ENCODE measurements around the gene VAT1L.
"Not testable (repeated sequence)": the region's sequence is repeated elsewhere in the genome, so short reads cannot be mapped to it uniquely, and the experiment has no call there.

The VAT1L gene

DNA sequence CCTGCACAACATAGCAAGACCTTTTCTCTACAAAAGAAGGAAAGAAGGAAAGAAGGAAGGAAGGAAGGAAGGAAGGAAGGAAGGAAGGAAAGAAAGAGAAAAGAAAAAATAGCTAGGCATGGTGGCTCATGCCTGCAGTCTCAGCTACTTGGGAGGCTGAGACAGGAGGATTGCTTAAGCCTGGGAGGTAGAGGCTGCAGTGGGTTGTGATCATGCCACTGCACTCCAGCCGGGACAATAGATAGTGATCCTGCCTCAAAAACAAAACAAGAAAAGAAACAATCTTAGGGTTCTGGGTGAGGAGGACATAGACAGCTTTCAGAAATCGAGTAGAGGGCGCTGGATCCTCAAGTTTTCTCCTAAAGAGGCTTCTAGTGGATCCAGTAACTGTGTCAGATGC is 174.3 kb downstream of the VAT1L start:
- DNase-seq: no peak

DNA sequence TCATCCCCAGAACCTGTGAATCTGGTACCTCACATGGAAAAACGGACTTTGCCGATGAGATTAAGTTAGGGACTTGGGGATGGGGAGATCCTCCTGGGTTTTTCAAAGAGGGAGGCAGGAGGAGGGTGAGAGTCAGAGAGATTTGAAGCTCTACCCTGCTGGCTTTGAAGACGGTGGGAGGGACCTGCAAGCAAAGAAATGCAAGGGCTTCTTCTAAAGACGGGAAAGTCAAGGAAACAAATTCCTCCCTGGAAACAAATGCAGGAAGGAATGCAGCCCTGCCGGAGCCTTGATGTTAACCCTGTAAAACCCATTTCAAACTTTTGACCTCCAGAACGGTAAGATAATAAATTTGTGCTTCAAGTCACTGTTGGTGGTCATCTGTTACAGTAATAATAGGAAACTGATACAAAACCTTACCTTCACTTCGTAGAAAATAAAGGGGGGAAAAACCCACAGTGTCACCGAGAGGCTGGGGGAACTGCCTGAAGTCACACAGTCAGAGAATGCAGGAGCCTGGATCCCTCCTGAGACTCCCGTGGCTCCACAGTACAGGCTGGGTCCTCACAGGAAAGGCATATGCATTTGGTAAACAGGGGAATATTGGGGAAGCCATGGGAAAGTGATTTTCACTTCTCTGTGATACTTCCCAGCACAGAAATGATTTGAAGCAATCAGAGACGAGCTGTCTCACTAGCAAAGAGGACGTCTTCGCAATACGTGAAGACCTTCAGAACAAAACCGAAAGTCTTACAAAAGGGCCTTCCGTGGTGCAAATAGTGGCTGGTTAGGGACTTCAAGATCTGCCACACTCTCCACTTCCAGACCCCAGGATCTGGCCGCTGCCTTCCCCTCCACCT is 175.1 kb downstream of the VAT1L start:
- DNase-seq: no peak

DNA sequence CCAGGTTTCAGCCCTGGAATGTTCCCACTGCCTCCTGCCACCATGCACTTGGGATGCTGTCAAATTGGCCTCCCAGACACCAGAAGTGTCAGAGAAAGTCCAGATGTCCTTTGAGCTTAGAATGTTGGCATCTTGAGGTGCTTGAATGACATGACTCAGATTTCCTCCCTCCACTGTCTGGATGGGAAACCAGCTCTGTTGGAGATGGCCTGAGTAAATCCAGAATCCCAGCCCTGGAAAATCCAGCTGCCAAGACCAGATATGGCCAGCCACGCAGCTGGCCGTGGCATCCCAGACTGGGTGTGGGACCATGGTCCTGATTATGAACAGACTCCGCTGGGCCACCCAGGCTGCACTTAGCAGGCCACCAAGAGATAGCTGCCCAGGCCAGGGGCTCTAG is 177.0 kb downstream of the VAT1L start:
- DNase-seq: no peak

DNA sequence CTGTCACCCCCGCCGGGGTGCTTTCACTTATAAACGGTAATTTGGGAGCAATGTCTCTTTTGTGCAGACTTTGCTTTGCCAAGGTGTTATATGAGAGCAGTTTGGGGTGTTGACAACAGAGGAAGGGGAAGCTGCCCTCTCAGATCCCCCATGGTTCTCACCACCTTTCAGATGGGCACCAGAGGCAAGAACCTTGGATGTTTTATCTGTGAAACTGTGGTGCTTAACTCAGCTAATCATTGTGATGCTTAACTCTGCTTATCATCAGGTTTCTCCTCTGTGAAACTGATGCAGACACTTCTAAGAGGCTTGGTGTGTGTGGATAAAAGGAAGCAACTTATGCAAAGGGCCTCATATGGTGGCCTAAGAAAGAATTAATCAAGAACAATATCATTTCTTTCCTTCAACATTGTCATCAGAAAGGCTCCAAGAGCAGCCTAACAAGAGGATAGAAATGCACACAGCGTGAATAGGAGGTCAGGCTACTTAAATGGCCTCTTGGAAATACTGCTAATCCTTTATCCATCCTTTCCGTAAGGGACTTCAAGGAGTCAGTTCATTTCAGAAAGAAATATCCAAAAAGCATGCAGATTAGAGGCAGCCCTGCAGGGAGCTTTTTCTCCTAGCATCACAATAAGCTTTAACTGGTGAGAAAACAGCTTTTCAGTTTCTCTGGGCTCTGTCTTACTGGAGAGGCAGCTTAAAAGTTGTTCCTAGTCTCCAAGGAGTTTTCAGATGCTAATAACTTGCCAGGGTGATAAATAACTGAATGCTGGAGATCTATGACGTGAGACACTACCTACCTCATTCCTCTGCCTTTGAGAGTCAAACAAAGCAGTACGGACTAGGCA is 178.9 kb downstream of the VAT1L start:
- no peak for DNase-seq

DNA sequence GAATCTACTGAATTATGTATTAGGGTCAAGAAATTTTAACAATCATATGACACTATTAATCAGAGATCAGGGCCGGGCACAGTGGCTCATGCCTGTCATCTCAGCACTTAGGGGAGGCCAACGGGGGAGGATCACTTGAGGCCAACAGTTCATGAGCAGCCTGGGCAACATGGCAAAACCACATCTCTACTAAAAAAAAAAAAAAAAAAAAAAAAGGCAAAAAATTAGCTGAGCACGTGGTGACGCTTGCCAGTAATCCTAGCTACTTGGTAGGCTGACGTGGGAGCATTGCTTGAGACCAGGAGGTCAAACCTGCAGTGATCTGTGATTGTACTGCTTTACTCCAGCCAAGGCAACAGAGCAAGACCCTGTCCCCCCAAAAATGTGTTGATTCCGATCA is 181.5 kb downstream of the VAT1L start:
- DNase-seq: peak; percentile 42

DNA sequence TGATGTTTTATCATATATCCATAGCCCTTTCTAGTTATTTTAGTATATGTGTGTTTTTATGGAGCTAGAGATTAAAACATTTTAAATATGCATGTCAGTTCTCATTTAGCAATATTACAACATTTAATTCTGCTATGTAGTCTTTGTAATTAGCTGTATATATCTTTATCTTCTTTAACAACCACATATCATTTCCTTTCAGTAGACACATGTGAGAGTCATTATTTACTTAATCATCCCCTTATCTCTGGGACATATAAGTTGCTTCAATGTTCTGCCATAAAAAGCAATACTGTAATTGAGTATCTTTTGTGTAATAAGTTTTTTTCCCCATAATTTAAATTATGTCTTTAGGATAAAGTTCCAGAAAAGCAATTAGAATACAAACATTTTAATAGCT is 182.0 kb downstream of the VAT1L start:
- peak; percentile 65 for DNase-seq

DNA sequence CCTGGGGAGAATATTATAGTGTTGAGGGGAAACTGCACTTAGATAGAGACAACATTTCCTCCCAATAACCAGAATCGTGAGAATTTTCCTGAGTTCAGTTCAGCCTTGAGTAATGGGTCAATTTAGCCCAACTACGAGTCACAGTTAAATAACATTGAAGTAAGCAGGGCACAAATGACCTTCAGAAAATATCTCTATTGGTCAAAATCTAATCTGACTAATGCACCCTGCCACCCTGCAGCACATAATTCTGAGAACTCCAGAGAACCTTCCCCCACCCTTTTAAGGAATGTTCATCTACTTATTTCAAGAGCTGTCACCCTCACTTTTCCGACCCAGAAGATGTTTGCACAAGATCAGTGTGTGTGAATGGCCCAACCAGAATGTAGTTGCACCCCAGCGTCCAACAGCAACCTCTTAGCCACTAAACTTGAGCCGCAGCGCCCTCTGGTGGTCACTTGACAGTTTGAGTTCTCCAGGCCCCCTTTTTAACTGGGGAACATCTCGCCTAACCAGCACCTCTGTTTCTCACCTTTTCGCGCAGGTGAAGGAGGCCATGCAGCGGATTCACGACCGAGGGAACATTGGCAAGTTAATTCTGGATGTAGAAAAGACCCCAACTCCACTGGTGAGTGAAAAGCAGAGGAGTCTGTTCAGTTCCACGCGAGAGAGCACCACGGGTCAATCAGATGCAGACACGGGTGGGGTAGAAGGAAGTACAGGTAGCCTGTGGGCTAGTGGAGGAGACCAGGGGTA is 183.1 kb downstream of the VAT1L start:
- DNase-seq: peak; percentile 94

DNA sequence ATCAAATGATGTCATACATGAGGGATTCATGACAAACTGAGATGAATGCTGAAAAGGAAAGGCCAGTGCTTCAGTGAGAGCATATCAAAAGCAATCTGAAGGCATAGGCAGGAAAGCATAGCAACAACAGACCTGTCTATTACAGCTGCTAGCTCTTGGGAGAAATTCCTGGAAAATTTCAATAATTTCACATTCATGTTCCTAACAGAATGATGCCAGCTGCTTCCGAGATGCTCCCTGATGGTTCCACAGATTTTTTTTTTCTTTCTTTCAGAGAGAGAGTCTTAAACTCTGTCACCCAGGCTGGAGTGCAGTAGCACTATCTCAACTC is 183.7 kb downstream of the VAT1L start:
- DNase-seq: no peak

DNA sequence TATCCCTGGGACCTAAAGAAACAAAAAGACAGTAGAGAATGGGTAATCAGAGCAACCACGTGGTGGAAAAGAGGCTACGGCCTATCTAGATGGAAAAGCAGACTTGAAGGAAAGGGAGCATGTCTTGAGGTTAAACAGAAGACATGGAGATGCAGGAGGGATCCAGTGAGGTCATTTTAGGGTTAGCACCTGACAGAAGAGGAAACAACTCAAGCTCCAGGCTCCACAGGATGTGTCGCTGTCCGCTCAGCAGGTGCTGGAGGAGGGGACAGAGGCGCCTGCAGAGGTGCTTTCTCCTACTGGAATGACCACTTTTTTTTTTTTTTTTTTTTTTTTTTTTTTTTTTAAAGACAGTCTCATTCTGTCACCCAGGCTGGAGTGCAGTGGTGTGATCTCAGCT is 186.5 kb downstream of the VAT1L start:
- DNase-seq: peak; percentile 37

DNA sequence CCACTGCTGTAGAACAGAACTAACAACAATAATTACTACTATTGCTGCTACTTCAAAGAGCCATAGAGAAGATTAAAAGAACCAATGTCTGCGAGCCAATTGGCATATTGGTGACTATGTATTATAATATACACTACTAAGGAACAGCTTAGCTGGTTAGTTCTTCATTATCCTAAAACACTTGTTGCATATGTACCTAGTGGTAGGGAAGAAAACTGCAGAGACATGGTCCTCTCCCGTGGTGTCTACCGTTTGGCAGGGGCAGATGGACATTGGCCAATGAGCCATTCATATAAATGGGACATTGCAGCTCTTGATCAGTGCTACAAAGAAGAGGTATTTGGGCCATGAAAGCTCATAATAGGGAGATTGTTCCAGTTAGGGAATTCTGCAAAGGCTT is 187.6 kb downstream of the VAT1L start:
- no peak for DNase-seq

DNA sequence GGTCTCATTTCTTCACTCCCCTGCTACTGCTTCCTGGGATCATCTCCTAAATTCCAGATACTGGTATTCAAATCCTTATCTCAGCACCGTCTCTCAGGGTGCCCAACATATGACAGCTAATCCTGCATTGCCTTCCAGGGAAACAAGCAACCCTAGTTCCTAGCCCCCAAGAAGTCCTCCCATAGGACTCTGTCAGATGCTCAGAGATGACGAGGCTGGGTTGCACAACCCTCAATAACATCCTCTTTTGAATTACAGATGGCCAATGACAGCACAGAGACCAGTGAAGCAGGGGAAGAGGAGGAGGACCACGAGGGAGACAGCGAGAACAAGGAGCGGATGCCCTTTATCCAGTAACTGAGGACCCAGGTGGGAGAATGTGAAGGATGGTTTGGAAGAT is 189.0 kb downstream of the VAT1L start:
- DNase-seq: no peak

DNA sequence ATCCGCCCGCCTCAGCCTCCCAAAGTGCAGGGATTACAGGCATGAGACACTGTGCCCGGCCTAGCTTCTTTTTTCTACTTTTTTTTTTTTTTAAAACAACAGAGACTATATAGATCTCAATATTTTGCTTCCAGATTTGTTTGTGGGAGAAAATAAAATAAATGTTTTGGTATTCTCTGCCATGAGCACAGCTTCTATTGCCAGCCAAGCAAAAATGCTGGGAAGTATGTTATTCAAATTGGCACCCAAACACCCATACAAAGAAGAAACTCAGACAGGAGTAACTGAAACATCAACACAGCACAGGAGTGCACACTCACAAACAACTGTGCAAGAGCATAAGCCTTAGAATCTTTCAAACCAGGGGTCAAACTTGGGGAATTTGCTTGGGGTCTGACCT is 196.7 kb downstream of the VAT1L start:
- no peak for DNase-seq

DNA sequence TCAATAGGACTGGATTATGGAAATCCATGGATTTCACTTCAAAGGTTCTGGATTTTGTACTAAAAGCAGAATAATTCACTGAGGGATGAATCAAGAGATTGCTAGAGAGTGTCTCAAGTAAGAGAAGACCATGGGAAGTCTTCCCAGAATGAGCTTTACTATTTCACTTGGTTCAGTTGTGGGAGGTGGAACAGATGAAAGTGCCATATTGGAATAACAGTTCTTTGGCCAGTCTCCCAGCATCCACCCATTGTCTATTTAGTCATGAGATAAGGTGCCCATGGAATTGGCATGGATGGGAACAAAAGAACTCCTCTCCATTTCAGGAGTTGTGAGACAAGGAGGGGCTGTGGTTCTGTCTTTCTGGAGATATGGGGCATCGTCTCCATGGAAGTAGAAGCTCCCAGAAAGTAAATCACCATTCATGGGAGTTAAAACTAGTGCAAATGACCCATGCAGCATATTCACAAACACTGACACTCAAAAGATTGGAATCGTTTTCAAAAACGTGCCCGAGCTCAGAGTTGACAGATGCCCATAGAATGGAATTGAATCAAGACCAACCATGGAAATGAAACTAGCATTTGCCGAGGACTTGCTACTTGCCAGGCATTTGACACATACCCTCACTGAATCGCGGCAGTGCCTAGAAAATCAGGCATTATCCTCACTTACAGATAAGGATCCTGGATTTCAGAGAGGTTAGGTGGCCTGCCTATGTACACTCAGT is 197.8 kb downstream of the VAT1L start:
- no peak for DNase-seq

DNA sequence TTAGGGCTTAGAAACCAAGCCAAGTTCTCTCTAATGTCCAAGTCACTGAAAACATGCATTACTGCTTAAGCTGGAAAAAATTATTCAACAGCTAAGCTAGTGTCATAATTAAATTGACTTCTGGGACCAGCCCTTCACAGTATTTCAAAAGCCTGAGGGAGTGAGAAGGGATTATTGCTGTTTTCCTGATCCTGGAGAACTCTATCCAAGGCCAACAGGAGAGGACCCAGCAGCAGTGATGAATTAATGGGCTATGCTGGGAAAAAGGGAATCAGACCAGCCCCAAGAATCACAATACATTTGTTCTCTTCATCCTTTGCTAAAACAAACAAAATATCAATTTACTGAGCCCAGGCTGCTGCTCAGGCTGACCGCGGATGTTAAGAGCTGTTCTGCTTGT is 199.4 kb downstream of the VAT1L start:
- DNase-seq: no peak

DNA sequence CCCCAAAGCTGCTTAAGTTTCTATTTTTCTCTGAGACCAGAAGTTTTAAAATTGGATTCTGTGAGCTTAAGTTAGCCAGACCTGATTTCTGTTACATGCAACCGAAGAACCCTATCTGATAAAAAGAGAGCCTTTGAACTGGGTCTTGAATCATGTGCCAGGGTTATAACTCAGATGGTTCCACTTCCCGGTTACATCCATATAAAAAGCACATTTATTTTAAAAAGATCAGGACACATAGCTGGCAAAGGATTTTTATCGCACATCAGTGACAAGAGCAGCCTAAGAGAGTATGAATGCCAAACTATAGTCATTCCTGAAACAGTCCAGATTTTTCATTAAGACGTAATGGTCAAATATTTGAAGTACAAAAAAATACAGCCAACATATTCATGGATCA is 201.5 kb downstream of the VAT1L start:
- no peak for DNase-seq

DNA sequence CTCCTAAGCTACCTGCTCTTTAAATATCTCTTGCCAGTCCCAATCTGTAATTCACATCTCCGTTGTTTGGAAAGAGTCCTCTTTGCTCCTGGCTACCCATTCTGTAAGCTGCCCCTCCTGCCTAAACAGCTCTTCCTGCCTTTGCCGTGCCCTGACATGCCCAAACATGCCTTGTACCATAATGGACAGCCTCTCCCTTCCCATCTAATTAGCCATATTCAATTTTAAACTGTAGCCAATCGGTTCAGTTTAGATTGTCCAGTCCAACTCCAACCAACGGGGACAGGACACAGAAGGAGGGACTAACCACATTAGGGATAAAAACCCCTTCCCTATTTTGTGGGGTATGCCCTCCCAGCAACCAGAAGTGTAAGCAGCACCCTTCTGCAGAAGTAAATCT is 203.3 kb downstream of the VAT1L start:
- DNase-seq: no peak

DNA sequence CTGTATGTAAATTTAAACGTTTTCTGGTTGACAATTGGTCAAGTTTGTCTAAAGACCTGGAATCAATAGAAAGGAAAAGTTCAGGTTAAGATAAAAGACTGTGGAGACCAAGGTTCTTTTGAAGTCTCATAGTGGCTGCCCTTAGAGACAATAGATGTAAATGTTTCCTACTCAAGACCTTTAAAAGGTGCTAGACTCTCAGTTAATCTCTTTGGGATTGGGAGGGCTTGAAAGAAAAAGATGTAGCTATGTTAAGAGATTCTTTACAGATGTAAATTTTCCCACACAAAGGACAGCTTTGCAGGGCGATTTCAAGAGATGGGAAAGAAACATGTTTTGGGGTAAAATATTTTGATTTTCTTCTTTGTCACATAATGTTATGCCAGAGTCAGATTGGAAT is 204.0 kb downstream of the VAT1L start:
- DNase-seq: not testable (repeated sequence)

DNA sequence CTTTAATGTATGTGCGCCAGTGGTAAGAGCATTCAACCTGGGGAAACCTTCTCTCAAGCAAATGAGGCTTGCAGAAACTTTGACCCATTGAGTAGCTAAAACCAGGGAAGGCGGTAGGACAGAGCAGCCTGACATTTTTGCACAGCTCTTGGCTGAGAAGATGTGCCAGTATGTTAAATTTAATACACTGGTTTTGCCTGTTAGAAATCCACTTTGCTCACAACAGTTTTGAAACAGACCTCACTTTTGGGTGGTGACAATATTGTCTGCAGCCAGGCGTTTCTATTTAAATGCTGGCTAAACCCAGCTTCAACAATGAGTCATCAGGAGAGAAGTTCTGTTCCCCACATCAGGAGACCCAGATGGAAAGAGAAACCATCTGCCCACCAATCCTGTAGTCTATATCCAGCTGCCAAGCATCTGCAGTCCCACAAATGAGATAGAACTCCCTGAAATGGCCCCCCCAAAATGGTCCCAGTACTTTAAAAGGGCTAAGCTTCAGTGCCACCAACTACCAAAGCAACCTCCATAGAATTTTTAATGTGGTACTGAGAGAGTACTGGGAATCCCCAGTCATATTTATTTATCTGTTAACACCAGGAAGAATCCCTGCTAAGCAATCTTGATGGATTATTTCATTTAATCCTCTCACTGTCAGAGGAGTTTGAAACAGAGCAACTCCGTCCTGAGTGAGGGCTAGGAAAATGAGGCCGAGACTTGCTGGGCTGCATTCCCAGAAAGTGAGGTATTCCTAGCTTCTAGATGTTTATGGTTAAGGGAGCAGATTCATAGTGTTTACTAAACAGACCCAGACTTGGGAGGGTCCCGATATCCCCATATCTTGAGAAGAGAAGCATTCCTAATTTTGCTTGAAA is 205.0 kb downstream of the VAT1L start:
- DNase-seq: no peak

DNA sequence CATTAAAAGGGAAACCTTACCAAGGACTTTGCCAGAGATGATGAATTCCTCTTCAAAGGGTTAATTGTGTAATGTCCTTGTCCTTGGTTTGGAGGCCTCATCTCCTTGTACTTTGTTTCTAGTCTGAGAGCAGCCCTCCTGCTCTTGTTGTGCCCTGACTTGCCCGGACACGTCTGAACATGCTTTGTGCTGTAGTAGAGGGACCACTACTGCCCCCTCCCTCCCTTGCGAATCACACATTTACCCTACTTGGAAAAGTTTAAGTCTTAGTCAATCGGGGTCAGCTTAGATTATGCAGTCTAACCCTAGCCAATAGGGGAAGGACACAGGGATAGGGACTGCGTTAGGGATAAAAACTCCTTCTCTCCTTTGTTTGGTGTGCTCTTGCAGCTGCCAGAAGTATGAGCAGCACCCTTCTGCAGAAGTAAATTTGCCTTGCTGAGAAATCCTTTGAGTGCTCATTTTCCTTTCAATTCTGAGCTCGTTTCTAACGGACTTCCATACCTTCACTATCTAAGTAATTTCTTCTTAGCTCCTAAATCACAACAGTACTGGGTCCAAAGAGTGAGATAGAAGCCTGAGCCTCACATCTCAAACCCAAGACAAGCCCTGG is 207.6 kb downstream of the VAT1L start:
- DNase-seq: no peak

DNA sequence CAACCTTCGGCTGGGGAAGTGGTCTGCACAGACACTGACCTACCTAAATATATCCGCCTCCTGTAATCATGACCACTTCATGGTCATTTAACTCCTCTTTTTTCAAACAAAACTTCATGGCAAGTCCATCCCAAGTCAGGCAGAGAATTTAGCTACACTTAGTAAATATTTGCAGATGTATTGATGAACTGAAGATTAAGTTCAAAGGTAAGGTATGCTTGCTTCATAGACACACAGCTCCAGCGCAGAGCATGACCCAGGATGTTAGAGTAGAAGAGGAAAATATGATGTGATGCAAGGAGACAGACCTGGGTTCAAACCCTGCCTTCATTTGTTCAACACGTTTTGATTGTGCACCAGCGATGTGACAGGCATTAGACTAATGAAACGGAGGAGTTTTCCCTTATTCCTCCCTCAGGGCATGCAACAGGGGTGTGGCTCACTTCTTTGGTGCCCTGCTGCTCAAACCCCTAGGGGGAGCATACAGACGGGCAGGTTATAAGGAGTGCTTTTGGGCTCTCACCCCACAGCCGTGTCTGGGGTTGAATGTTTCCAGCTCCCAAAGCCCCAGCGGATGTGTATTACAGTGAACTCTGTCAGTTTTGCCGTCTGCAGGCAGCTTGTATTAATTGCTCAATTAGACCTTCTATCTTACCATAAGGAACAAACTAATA is 210.1 kb downstream of the VAT1L start:
- no peak for DNase-seq
